GM18526 (cell line): ENCODE measurements around the gene PDP2.

Experiments used
- POLR2A ChIP-seq: IDR thresholded peaks from 3 replicates; pipeline ENCODE4 v1.6.1; 2011; ENCODE audit not compliant: insufficient read length; ENCODE audit errors: extremely low read depth

PDP2 gene, protein sequence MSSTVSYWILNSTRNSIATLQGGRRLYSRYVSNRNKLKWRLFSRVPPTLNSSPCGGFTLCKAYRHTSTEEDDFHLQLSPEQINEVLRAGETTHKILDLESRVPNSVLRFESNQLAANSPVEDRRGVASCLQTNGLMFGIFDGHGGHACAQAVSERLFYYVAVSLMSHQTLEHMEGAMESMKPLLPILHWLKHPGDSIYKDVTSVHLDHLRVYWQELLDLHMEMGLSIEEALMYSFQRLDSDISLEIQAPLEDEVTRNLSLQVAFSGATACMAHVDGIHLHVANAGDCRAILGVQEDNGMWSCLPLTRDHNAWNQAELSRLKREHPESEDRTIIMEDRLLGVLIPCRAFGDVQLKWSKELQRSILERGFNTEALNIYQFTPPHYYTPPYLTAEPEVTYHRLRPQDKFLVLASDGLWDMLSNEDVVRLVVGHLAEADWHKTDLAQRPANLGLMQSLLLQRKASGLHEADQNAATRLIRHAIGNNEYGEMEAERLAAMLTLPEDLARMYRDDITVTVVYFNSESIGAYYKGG

GRCh38 chr16:66880288-66881013 is at the start of gene PDP2:
Gene PDP2 (plus strand): TSS chr16:66880515. CDS start chr16:66884285, 3,770 bp downstream.
- peak; percentile 62 for TF ChIP-seq POLR2A

DNA sequence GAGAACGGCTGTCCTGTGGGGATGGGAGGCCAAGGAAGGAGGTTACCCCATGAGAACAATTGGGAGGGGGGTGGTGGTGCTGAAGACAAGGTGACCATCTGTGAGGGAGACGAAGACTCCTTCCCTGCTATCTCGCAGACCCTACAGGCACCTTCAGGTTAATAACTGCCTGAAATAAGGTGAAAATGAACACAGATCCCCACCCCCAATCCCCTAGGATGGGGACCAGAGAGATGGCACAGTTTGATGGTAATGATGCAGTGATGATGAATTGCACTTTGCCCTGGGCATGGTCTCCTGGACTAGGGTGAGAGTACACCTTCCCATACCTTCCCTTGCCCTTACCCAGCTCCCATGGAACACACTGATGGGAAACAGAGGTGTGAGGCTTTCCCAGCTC is 48.1 kb upstream of the PDP2 start:
- TF ChIP-seq POLR2A: no peak

DNA sequence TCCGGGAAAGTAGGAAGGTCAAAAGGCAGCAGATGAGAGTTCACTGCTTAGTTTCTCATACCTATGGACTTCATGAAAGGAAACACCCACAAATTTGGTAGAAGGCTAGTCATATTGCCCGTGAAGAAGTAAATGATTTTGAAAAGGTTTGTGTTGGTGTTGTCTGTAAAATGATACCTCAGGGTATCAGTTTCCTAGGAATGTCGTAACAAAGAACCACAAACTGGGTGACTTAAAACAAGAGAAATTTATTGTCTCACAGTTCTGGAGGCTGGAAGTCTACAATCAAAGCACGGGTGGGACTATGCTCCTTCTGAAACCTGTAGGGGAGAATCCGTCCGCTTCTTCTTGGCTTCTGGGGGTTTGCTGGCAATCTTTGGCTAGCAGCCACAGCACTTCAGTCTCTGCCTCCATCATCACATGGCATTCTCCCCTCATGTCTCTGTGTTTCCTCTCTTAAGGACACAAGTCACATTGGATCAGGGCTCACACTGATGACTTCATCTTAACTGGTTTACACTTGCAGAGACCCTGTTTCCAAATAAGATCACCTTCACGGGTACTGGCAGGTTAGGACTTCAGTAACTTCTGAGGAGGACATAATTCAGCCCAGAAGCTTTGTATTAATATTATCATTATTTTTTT is 47.5 kb upstream of the PDP2 start:
- no peak for TF ChIP-seq POLR2A

GRCh38 chr16:66834746-66835145 is 45.6 kb upstream of the PDP2 start:
- no peak for TF ChIP-seq POLR2A

- TF ChIP-seq POLR2A: no peak
These were observed 39.4 kb upstream of the PDP2 start for GRCh38 chr16:66840883-66841282.

GRCh38 chr16:66841366-66841765 is 38.9 kb upstream of the PDP2 start:
- TF ChIP-seq POLR2A: no peak

- TF ChIP-seq POLR2A: no peak
These were observed 37.5 kb upstream of the PDP2 start for GRCh38 chr16:66842765-66843164.

DNA sequence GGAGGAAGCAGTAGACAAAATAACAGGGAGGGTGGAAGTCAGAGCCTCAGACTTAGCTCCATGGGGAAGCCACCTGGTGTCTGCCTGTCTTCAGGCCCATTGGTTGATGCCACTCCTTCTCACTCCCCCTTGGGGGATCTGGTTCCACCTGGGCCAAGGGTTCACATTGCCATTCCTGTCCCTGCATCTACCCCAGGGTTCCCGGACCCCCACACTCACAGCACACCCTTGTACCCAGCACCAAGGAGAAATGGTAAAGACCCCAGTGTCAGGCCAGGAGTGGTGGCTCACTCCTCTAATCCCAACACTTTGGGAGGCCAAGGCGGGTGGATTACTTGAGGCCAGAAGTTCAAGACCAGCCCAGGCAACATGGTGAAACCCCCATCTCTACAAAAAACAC is 37.1 kb upstream of the PDP2 start:
- TF ChIP-seq POLR2A: no peak

DNA sequence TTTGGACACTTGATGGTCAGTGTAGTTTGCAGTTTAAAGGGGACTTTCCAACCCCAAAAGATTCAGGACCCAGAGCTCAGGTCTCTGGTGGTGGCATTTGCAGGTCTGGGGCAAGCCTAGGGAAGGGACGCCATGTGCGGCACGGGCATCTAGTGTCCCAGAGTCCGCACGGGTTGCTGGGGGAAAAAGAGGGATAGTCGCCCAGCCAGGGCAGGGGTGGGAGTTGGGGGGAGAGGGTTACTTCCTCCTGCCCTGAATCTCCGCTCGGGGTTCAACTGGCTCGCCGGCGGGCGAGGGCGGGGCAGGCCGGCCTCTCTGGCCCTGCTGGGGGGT is 36.3 kb upstream of the PDP2 start:
- no peak for TF ChIP-seq POLR2A

DNA sequence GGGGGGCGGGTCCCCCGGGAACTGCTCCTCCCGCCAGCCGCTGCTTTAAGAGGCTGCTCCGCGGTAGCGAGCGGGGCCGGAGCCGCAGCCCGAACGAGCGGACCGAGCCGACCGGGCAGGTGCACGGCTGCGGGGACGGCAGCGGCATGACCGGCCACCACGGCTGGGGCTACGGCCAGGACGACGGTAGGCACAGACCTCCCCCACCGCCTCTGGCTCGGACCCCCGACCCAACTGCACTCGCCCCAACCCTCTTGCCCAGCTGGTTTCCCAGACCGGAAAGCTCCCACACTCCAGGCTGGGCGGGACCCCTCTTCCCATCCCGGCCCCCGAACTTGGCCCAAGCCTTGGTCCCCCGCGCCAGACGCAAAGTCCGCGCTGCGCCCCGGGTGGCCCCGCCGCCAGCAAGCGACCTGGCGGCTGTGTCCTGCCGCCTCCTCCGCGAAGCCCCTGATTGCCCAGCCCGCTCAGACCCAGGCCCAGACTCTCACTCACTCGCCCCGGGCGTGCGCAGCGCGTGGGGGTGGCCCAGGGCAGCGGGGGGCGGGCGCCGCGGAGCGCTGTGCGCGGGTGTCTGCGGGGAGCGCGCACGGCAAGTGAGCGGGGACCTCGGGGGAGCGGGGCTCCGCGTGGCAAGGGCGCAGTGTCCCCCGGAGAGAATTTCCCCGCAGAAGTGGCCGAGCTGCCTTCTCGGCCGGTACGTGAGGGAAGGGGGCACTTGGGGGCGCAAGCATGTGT is 35.8 kb upstream of the PDP2 start, which contains the start of gene CA7:
TSS of gene CA7 (plus strand) at position 73 of the 738 bp plus-strand sequence. CDS start at position 147, 74 bp downstream.
- TF ChIP-seq POLR2A: no peak

GRCh38 chr16:66845080-66845410 is 35.3 kb upstream of the PDP2 start:
- TF ChIP-seq POLR2A: no peak

DNA sequence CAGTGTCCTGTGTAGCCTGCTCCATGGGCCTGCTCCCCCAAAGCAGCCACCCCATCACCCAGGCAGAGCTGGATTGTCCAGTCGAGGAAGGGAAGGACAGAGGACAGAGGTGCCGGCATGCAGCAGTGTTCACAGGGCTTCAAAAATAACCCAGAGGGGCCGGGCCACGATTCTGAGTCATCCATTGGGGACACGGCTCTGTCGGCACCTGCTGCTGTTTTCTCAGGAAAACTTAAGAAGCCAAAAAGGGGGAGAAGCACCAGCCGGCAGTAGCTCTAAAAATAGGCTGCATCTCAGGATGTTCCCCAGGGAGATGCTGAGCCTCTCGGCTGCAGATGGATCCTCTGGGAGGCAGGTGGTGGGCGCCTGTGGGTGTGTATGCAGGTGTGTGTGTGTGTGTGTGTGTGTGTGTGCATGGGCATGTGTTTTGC is 34.5 kb upstream of the PDP2 start:
- no peak for TF ChIP-seq POLR2A

DNA sequence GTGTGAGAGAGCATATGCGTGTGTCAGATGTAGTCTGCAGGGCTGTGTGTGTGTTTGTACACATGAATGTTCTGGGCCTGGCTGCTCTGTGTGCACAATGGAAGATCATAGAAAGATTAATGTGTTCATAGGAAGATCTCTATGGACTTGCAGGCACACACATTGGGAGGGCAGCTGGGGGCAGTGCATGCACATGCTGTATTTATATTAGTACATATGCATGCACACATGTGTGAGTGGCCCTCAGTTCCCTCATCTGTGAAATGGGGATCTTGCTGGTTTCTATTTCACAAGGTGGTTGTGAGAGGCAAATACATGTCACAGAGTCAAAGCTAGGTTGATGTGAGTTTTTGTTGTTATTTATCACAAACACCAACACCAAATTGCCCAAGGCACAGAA is 34.0 kb upstream of the PDP2 start:
- TF ChIP-seq POLR2A: no peak

- no peak for TF ChIP-seq POLR2A
These were observed 33.5 kb upstream of the PDP2 start for GRCh38 chr16:66846831-66847230.

- no peak for TF ChIP-seq POLR2A
These were observed 32.7 kb upstream of the PDP2 start for GRCh38 chr16:66847533-66848067.
